Measurements from ENCODE around the gene LRRC7.

The LRRC7 gene

GRCh38 chr1:69747207-69747606 lies 179.5 kb downstream of the LRRC7 start:
- Histone ChIP-seq H3K27ac (ENCODE audit: low read length) (no peak overlapping the region), H3K4me2 (ENCODE audit: low read depth, low read length) (no peak overlapping the region), H2AFZ (ENCODE audit: low read length) (no peak overlapping the region), H3K79me2 (ENCODE audit: low read length) (no peaks in the 10 kb centered on the region), H3K27me3 (replicated peaks; ENCODE audit: insufficient read depth, low read length) (no peaks in the 10 kb centered on the region), H3K9me2 (replicated peaks; ENCODE audit: insufficient read depth, low read length) (no peaks in the 10 kb centered on the region), H3K36me3 (replicated peaks; ENCODE audit: insufficient read depth, low read length) (no peaks in the 10 kb centered on the region), H3K4me3 (ENCODE audit: low read length) (no peak overlapping the region), H4K20me1 (ENCODE audit: insufficient read depth, low read length) (no peaks in the 10 kb centered on the region), H3F3A (ENCODE audit: insufficient read depth, low read length) (no peaks in the 10 kb centered on the region), H3K9ac (ENCODE audit: low read length) (no peak overlapping the region), H3K4me1 (ENCODE audit: low read length) (no peaks in the 10 kb centered on the region), H3K9me3 (replicated peaks; ENCODE audit: insufficient read depth, low read length) (no peaks in the 10 kb centered on the region)
- TF ChIP-seq EZH2 (optimal IDR thresholded peaks at IDR 0.05; ENCODE audit: low read depth, low read length) (no peak), CTCF (IDR thresholded peaks at IDR 0.05; ENCODE audit: low read length) (no peak), EZH2phosphoT487 (IDR thresholded peaks at IDR 0.05; ENCODE audit: low read length) (no peak)
- no peak for DNase-seq

- Histone ChIP-seq H3K27ac (ENCODE audit: low read length) (no peak overlapping the region), H3K79me2 (ENCODE audit: low read length) (no peaks in the 10 kb centered on the region), H3K4me2 (ENCODE audit: low read depth, low read length) (no peak overlapping the region), H3K9me2 (replicated peaks; ENCODE audit: insufficient read depth, low read length) (no peaks in the 10 kb centered on the region), H2AFZ (ENCODE audit: low read length) (no peak overlapping the region), H3K4me3 (ENCODE audit: low read length) (no peak overlapping the region), H3K27me3 (replicated peaks; ENCODE audit: insufficient read depth, low read length) (no peaks in the 10 kb centered on the region), H3K4me1 (ENCODE audit: low read length) (no peaks in the 10 kb centered on the region), H3K9ac (ENCODE audit: low read length) (no peak overlapping the region), H3K9me3 (replicated peaks; ENCODE audit: insufficient read depth, low read length) (no peaks in the 10 kb centered on the region), H3F3A (ENCODE audit: insufficient read depth, low read length) (no peaks in the 10 kb centered on the region), H4K20me1 (ENCODE audit: insufficient read depth, low read length) (no peaks in the 10 kb centered on the region), H3K36me3 (replicated peaks; ENCODE audit: insufficient read depth, low read length) (no peaks in the 10 kb centered on the region)
- no peak for DNase-seq
- TF ChIP-seq CTCF (IDR thresholded peaks at IDR 0.05; ENCODE audit: low read length) (no peak), EZH2phosphoT487 (IDR thresholded peaks at IDR 0.05; ENCODE audit: low read length) (no peak), EZH2 (optimal IDR thresholded peaks at IDR 0.05; ENCODE audit: low read depth, low read length) (no peak)
These were observed 182.9 kb downstream of the LRRC7 start for GRCh38 chr1:69750638-69751037.

GRCh38 chr1:69752831-69753230 lies 185.1 kb downstream of the LRRC7 start:
- Histone ChIP-seq H3K36me3 (replicated peaks; ENCODE audit: insufficient read depth, low read length) (no peaks in the 10 kb centered on the region), H3K27me3 (replicated peaks; ENCODE audit: insufficient read depth, low read length) (no peaks in the 10 kb centered on the region), H3K9ac (ENCODE audit: low read length) (no peak overlapping the region), H3K27ac (ENCODE audit: low read length) (no peak overlapping the region), H3F3A (ENCODE audit: insufficient read depth, low read length) (no peaks in the 10 kb centered on the region), H3K4me1 (ENCODE audit: low read length) (no peaks in the 10 kb centered on the region), H3K4me3 (ENCODE audit: low read length) (no peak overlapping the region), H2AFZ (ENCODE audit: low read length) (no peak overlapping the region), H3K4me2 (ENCODE audit: low read depth, low read length) (no peak overlapping the region), H4K20me1 (ENCODE audit: insufficient read depth, low read length) (no peaks in the 10 kb centered on the region), H3K9me2 (replicated peaks; ENCODE audit: insufficient read depth, low read length) (no peaks in the 10 kb centered on the region), H3K9me3 (replicated peaks; ENCODE audit: insufficient read depth, low read length) (no peaks in the 10 kb centered on the region), H3K79me2 (ENCODE audit: low read length) (no peaks in the 10 kb centered on the region)
- TF ChIP-seq EZH2 (optimal IDR thresholded peaks at IDR 0.05; ENCODE audit: low read depth, low read length) (no peak), EZH2phosphoT487 (IDR thresholded peaks at IDR 0.05; ENCODE audit: low read length) (no peak), CTCF (IDR thresholded peaks at IDR 0.05; ENCODE audit: low read length) (no peak)
- no peak for DNase-seq
